Stimulated activated CD4-positive, alpha-beta T cell treated with anti-CD3 and anti-CD28 coated beads, Interleukin-2, amount 100 ng/mL, for 24 hours (primary cell): ENCODE data around the gene CRNN.

ENCODE experiments used
- DNase-seq, 2 donors: peaks; one replicate each; pipeline ENCODE4 v3.0.0-alpha.2; 2020

CRNN gene

DNA sequence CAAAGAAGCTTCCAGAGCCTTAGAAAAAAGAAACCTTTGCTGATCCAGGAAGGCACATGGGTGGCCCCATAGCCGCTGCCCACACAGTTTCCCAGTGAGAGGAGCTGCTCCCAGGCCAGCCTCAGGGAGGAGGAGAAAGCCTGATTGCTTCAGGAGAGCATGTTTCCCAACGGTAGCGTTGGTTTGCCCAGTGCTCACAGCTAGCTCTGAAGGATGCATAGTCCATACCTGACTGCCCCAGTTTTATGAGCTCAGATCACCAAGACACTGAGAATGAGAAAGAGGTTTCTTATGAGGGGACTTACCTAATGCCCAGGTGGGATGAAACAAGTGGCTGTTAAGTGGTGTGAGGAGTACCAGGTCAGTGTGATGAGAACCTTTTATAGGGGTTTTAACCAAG, at the start of gene CRNN:
TSS of gene CRNN (minus strand) at position 355 of the 400 bp plus-strand sequence. CDS start 2,030 bp downstream, outside the sequence.
- no peak for DNase-seq

DNA sequence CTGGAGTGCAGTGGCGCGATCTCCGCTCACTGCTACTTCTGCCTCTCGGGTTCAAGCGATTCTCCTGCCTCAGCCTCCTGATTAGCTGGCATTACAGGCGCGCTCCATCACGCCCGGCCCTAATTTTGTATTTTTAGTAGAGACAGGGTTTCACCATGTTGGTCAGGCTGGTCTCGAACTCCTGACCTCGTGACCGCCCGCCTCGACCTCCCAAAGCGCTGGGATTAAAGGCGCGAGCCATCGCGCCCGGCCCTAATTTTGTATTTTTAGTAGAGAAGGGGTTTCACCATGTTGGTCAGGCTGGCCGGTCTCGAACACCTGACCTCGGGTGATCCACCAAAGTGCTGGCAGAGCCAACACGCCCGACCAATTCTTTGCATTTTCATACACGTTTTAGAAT, 48.6 kb upstream of the CRNN start:
- no peak for DNase-seq

DNA sequence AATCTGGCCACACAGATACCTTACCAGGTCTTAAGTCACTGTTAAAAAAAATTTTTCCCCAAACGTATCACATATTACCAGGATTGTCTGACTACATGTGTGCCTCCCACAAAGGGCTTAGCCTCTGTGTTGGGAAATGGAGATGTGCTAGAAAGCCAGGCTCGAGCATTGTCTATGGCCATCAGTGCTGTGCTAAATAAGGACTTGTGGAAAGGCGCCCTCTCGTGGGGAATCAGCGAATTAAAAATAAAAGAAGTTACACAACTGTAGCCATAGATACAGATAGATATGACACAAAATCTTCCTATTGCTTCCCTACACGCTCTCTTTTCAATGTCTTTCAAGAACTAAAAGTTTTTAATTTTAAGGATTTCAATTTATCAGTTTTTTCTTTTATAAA, 47.5 kb upstream of the CRNN start:
- DNase-seq = peak; percentile 60 to 65

DNA sequence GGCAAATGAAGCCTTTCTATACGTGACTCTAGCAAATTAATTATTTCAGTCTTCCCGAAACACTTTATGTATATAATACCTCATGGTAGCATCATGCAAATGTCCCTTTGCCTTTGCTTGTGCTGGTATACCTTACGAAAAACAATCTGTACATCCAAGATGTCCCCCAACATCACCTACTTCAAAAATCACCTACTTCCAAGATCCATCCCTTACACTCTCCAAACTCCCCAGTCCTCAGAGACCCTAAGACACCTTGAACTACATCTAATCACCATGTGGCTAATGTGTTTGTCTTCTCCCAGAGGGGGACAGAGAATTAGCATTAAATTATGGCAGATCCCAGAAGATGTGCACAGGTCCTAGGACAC, 46.5 kb upstream of the CRNN start:
- no peak for DNase-seq

DNA sequence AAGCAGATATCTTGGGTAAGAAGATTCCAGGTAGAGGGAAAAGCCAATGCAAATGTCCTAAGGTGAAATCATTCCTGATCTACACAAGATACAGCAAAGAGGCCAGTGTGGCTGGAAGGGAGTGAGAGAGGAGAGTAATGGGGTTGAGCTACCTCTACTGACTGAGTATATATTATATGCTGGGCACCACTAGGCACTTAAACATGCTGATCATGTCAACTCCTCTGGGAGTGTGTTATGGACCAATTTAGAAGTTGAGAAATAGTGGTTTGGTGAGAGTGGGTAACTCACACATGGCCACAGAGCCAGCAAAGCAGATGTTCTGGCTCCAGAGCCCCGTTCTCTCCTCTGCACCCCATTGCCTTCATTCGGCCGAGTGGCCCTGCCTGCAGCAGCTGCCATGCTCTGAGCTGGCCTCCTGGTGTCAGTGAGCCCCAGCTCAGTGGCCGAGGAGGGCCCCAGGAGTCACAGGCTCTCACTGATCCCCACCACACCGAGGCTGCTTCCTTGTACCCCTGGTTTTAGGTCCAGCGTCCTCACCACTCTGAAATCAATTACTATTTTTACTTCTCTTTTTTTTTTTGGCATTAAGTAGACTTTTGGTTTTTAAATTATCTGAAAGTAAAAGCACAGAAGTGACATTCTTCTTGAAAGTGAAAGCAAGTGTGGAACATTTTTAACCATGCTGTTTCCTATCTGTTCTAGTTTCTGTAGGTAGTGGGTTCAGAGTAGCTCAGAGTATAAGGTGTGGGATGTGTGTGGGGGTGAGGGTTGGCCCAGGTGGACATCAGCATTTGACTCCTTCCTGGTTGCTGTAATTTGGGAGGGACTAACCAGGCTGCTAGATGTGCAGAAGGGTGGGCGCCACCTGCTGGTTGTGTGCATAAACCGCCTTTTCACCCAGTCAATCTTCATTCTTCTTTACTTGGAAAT, 45.8 kb upstream of the CRNN start:
- DNase-seq = peak; percentile 80 to 83

DNA sequence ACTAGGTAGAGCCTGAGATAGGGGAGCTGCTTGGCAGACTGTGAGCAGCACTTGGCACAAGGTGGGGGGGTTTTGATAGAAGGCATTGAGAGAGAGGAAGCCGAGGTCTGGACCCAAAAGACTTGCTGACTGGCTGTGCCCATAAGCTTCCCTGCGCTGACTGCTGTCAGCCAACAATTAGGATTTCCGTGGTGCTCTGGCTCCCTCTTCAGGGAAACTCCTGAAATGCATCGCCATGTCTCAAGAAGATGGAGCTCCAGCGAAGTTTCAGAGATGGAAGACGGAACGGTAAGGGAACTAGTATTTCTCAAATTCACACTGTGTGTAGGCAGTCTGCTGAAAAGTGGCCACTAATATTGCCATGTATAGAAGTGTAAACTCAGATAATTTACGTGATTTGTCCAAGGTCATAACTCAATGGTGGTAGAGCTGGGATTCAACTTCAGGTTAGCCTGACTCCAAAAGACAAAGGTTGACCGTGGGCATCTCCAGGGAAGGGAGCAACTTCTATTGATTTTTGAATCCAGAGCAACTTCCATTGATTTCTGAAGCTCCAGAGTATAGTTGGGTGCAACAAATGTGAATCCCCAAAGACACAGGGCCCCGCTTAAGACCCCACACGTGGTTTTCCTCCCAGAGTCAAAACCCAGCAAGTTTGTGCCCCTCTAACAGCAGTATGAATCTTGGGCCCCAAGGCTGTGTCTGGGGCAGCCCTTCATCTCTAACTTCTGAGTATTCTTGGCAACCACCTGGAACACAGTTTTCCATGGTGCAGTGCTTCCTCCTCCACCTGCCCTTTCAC, 44.5 kb upstream of the CRNN start:
- DNase-seq = peak; percentile 83 to 85

DNA sequence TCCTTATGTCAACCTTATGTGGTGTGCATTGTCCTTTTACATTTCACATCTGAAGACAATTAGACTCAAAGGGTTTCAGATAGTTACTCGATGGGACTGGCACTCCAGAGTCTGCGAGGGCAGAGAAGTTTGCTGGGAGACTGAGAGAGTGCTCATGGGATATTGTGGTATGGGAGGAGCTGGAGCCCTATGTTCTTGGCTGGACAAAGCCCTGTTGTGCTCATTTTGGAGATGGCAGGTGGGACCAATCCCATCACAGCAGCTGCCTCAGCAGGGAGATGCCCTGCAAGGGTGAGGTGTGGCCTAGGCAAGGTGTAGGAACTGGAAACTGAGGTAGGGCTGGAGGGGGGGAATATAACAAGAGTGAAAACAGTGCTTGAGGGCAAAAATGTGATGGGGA, 43.5 kb upstream of the CRNN start:
- DNase-seq = no peak

DNA sequence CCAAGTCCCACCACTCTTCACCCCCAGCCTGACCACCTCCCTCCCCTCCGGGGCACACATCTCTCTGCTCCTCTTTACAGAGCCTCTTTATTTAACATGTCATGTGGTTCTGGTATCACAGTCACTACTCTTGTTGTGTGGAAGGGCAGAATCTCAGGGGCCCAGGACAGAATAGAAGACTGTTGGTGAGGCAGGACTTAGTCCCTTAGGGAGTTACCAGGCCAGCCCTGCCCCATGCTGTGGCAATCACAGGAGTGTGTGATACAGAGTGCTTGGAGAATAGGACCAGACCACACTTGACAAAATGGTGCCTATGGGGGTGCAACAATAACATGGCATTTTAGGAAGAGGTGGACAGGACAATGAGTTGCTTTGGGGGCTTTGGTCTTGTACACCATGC, 43.0 kb upstream of the CRNN start:
- DNase-seq = no peak

DNA sequence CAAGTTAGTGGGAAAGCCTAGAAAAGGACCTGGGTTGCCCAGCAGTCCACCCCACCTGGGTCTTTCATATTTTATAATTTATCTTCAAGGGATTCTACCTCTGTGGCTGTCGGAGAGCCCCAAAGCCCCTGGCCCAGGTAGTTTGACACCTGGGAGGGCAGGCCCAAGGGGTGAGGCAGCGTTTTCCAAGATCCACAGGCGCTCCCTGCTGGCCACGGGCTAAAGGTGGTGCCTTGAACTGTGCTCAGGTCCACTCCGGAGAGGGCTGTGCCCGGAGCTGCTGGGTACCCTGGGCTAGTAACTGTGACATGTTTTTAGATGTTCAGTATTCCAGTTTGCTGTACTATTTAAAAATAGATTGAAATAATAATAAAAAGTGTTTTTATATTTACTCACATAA, 37.2 kb upstream of the CRNN start:
- DNase-seq = no peak

DNA sequence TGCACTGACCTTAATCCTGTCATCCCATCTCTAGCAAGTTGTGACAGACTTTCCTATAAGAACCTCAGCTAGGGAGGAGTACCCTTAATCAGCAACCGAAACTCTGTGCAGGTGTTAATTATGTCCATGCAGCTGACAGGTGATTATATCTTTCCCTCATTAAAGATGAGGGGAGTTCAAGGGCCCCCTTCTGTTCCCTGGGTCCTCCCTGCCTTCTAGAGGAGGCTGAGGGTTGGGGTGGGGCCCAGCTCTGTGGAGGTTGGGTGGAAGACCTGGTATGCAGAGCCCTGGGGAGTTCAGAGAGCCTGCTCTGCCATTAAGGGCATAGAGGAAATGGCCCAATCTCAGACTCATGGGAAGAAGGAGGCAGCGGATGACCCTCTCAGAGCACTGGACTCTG, 35.6 kb upstream of the CRNN start:
- DNase-seq = no peak

DNA sequence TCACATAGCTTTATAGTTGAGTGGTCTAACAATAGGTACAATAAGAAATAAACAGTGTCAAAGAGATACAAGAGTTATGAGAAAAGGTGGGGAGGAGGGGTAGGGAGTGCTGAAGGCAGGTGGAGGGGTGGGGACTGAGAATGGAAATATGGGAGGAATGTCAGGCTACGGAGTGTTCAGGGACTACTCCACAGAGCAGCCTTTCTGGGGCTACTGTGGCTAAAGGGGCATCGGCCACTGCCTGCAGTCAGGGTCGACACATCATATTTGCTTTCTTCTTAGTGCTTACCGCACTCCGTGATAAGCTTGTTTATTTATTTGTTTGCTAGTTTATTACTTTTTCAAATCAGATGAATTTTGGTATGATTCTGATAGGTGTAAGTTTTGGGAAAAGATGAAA, 34.4 kb upstream of the CRNN start:
- DNase-seq = no peak

DNA sequence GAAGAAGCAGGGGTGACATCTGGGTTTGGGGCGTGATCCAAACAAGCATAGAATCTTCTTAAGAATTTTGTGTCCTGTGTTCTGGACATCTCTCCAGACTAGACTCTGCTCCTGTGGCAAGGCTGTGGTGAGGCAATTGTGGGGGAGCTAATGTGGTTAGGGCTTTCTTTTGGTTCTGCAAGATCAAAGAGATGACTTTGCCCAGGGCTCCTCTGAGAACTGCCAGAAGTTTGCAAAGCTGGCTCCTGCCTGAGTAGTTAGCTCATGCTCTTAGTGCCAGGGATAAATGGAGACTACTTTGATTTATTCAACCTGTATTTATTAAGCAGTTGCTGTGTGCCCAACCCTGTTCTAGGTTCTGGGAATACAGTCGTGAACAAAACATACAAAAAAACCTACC, 34.0 kb upstream of the CRNN start:
- DNase-seq = no peak

DNA sequence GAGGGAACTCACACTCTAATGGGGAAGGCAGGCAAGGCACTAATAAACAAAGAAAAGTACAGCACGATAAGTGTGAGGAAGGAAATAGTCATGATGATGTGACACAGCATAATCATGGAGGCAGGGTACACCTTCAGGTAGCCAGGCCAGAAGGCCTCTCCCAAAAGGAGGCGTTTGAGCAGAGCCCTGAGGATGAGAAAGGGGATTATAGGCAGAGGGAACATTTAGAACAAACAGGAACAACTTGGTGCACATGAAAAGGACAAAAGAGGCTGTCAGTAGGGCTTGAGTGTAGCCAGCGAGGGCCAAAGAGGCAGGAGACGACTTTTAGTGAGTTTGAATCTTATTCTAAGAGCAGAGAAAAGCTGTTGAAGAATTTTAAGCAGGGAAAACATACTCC, 33.4 kb upstream of the CRNN start:
- DNase-seq = no peak

DNA sequence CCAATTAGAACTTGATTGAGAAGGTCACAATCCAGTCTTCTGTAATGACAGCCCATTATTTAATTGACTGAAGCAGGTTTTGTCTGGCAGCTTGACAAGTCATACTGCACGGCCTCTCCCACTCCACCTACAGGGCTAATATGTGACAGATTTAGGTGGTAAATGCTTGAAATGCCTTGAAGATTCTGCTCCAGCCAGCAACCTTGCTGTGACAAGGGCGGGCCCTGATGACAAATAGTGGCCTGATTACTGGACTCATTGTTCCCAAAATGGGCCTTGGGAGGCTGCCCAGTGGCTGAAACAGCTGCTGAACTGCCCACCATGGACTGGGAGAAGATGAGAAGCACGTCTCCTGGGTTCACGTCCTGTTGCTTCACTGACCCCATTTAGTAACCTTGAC, 30.0 kb upstream of the CRNN start:
- DNase-seq = no peak

DNA sequence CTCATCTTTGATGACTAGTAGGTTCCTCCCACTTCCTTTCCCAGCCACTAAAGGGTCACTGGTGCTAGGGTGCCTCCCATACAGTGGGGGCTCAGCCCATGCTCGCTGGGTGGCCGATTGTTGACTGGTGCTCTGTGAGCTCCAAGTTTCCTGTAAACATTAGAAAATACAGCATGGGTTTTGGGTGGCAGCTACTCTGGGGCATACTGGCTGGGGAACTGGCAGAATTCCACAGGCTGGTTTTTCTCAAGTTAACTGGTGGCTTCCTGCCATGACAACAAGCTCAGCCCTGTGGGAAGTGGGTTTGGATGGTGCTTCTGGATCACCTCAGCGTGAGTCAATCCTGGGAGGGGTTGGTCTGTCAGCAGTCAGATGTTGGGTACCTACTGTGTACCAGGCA, 28.7 kb upstream of the CRNN start:
- DNase-seq = no peak

DNA sequence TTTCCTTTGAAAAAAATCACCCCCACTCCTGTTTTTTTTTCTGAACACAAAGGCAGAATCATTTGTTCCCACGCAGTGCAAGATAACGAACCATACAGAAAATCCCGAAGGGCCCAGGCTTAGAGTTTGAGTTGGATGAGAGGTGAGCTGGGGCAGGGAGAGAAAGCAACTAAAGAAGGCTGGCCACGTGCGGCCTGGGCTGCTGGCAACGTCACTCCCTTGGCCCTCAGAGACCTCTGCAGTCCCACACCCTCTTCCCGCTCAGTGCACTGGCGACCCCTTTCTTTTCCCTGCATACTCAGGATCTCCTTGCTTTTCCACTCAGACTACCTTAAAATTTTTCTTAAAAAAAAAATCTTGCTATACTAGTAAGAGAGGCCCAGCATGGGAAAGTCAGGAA, 28.2 kb upstream of the CRNN start:
- DNase-seq = no peak

DNA sequence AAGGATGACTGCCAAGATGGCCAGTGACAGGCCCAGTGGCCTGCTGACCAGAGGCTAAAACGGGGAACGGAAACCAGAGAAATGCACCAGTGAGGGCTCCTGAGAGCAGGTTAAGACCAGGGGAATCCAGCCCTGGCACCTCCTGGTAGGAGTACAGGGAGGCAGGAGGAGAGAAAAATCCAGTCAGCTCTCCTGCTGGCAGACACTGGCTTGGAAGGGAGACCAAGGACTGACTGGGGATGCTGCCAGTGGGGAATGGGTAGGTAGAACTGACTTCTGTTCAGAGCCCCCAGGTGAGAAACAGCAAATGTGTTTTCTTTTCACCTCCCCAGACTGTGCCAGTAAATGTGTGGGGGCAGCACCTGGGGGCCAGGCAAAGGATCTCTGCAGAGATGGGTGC, 27.7 kb upstream of the CRNN start:
- DNase-seq = no peak

DNA sequence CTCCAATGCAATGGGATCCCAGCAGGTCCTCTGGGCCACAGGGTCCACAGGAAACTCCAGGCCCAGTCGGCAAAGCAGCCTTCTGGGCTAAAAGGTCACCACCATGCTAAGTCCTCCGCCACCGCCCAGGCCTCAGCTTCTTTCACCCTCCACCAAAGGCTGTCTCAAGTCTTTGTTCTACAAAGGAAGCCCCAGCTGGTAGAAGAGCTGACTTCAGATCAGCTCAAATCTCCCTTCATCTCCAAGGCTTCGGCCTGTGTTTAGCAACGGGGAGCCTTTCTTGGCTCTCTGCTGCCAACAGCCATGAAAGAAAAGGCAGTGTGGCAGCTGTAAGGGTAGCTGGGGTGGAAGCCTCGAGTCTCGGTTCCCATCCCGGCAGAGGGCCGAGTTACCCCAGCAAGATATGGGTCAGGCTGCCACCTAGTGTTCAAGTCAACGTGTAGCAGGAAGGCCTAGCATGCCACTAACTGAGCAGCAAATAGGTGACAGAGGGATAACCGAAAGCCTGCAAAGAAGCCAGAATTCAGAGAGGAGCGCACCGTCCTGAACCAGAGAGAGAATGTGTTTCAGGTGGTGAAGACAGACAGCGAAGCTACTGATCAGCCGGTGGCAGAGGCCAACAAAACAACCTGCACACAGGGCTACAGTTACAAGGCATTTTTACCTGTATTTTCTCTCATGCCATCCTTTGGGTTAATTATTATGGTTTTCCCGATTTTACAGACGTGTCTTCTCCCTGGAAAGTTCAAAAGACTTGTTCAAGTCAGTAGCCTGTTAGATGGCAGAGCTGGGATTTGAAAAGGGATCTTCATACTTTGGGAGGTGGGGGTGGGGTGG, 26.8 kb upstream of the CRNN start:
- DNase-seq = peak; percentile 67 to 69

DNA sequence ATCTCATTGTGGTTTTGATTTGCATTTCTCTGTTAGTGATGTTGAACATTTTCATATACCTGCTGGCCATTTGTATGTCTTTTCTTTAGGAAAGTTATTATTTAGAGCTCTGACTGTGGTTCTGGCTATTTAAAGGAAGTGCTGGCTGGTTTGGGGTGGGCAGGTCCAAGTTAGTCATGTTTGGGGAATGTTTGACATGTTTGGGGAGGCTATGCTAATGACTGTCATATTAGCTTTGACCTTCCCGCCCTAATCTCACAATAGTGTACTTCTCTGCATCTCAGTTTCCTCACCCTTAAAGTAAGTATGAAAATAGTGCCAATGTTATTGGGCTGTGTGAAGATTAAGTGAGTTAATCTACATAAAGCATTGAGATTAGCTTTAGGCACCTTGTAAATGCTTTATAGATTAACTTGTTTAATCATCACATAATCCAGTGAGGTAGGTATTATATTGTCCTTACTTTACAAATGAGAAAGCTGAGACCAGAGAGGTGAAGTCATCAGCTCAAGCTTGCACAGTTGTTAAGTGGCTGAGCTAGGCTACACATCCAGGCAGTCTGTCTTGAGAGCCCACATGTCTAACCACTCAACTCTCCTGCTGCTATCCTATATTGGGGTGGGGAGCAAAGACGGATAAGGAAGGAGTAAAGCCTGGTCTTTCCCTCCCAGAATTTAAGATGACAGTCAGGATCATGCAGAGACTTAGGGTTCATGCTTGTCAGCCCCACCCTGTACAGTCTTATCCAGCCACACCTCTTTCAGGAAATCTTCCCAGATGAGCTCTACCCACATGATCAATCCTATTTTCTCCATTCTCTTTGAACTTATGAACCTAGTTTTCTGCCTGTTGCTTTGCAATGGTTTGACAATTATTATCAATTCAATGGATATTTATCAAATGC, 22.8 kb upstream of the CRNN start:
- no peak for DNase-seq

DNA sequence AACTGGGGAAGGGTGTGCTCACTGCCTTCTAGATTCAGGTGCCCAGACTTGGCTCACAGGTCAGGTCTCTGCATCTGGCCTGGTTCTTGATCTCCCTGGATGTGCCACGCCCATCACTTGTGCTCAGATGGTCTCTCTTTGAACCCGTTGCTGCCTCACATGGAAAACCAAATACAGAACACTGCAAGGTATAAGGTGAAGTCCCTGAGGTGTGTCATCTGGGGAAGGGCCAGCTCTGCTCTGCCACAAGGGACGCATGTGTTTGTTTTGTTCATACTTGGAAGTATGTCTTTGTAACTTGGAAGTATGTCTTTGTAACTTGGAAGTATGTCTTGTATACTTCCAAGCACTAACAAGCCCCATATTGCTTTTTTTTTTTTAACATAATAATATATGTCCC, 13.4 kb upstream of the CRNN start:
- no peak for DNase-seq

DNA sequence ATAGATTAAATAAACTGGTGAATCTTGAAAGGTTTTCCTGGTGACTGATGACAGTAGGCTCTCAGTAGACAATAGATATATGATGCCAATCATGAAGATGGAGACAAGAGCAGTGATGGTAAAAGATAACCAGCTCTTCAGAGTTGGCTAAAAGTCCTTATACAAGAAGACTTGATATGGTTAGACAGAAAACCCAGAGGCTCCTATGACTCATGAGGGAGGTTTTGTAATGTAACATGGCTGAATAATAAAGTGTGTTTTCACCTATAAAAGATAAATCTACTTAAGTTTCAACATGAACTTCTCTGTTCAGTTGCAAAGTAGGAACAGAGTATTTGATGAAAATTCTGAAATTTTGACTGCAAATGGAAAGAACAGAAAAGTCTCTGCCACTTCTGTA, 12.7 kb upstream of the CRNN start:
- DNase-seq = no peak

DNA sequence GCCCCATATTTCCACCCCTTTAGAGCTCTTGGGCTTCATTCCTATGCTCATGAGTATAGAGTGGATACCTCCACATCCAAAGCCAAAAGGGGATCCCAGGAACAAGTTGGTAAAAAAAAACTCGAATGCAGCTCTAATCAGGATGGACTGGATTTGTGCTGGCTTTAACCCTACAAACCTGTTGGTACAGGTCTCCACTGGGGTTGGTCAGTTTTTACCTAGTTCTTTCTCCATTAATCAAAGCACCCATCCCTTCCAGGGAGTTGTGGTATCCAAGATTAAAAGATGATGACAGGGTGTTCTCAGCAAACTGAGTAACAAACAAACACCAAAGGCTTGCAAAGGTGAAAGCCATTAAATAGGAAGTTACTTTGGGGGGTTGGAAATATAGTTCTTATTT, 5.9 kb upstream of the CRNN start:
- no peak for DNase-seq
